Measurements from ENCODE around the gene CBX5. TPM values are rescaled to one million over a fixed set of nuclear protein-coding genes. Genes with fewer than 3 reads are reported as not detected.

CBX5 gene
- total RNA-seq, 2 experiments from 2014 or later, result 115 to 299 TPM

DNA sequence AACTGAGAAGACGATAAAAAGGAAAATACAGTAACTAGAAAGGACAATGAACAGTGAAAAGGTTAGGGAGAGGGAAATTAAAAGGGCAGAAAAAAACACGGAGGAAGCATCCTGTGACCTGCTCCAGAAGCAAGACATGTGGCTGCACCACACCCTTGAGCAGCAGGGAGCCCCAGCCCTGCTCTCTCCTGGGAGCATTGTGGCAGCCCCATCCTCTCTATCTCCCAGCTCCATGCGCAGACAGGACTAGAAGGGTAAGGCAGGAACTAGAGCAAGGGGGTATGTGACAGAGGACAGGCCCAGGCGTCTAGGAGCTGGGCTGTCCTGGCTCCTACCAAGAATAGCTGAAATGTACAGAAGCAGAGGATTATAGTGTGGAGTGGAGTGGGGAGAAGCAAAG, 52.5 kb downstream of the CBX5 start:
- Histone ChIP-seq H4K20me1 (ENCODE audit: insufficient read depth, low read length) (no peaks in the 10 kb centered on the region), H3K9me3 (ENCODE audit: low read length) (no peaks in the 10 kb centered on the region), H3K4me1 (ENCODE audit: insufficient read depth, low read length, poor library complexity, severe bottlenecking) (no peaks in the 10 kb centered on the region), H3K36me3 (ENCODE audit: insufficient read depth, low read length) (no peaks in the 10 kb centered on the region), H3K4me3 (ENCODE audit: low read depth, low read length, poor library complexity, severe bottlenecking) (no peak overlapping the region), H3K79me2 (ENCODE audit: insufficient read depth, low read depth, low read length) (no peaks in the 10 kb centered on the region), H3K9me2 (ENCODE audit: insufficient read depth, low read length) (no peaks in the 10 kb centered on the region), H2AFZ (ENCODE audit: low read length) (no peak overlapping the region), H3K4me2 (ENCODE audit: low read length) (no peak overlapping the region), H3K27ac (ENCODE audit: low read depth, low read length, poor library complexity, severe bottlenecking) (no peak overlapping the region)
- intact Hi-C loops (cut with micrococcal nuclease; ENCODE audit: unreplicated experiment), result no loop called here
- no peak for TF ChIP-seq EZH2phosphoT487 (IDR thresholded peaks at IDR 0.05; ENCODE audit: borderline replicate concordance, low read depth, low read length)
- TF ChIP-seq, protein P1, sequence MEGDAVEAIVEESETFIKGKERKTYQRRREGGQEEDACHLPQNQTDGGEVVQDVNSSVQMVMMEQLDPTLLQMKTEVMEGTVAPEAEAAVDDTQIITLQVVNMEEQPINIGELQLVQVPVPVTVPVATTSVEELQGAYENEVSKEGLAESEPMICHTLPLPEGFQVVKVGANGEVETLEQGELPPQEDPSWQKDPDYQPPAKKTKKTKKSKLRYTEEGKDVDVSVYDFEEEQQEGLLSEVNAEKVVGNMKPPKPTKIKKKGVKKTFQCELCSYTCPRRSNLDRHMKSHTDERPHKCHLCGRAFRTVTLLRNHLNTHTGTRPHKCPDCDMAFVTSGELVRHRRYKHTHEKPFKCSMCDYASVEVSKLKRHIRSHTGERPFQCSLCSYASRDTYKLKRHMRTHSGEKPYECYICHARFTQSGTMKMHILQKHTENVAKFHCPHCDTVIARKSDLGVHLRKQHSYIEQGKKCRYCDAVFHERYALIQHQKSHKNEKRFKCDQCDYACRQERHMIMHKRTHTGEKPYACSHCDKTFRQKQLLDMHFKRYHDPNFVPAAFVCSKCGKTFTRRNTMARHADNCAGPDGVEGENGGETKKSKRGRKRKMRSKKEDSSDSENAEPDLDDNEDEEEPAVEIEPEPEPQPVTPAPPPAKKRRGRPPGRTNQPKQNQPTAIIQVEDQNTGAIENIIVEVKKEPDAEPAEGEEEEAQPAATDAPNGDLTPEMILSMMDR (conservative IDR thresholded peaks at IDR 0.05; ENCODE audit: low read length), result no peak
- BruUV-seq (replicated peaks), result no TSS peak
- ChIA-PET CTCF (ENCODE audit: unreplicated experiment) (interaction anchor here (1.0 kb wide), 1 partner anchor 153 kb away, joined by 3 read pairs; no protein-coding TSS in a partner anchor), POLR2A (interaction anchor here (1.1 to 2.7 kb wide), 4 partner anchors 9 to 211 kb away, joined by 3 to 9 read pairs (median 3); no protein-coding TSS in a partner anchor)
- no peak for DNase-seq (ENCODE audit: low spot score)

DNA sequence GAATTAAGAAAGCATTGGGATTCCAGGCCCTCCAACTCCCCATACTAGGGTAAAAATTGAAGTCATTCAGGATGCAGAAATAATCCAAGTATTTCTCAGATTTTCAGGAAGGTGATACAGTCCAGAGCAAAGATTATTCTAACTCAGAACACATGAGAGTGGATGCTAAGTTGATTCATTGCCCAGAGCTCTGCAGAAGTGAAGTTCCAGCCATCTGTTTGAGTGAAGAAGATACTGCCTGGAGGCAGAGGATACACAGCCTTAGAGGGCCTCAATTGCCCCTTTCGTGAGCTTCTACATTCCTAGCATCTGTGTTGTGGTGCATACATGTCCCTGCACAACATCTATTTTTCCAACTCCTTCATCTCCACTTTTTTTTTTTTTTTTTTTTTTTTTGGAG, 54.3 kb downstream of the CBX5 start:
- no peak overlapping the region for H3K4me3 ChIP-seq (ENCODE audit: low read depth, low read length, poor library complexity, severe bottlenecking)
- H3K4me2 ChIP-seq (ENCODE audit: low read length), result no peak overlapping the region
- no peaks in the 10 kb centered on the region for H3K36me3 ChIP-seq (ENCODE audit: insufficient read depth, low read length)
- intact Hi-C loops (cut with micrococcal nuclease; ENCODE audit: unreplicated experiment), result no loop called here
- CTCF ChIA-PET (ENCODE audit: unreplicated experiment), result no interaction called here
- H3K4me1 ChIP-seq (ENCODE audit: insufficient read depth, low read length, poor library complexity, severe bottlenecking), result no peaks in the 10 kb centered on the region
- no peak for TF ChIP-seq EZH2phosphoT487 (IDR thresholded peaks at IDR 0.05; ENCODE audit: borderline replicate concordance, low read depth, low read length)
- TF ChIP-seq, protein P1 (conservative IDR thresholded peaks at IDR 0.05; ENCODE audit: low read length), result no peak
- POLR2A ChIA-PET, result interaction anchor here (0.6 kb wide), 1 partner anchor 171 kb away, joined by 4 read pairs; no protein-coding TSS in a partner anchor
- BruUV-seq (replicated peaks), result no TSS peak
- H3K9me2 ChIP-seq (ENCODE audit: insufficient read depth, low read length), result no peaks in the 10 kb centered on the region
- H3K9me3 ChIP-seq (ENCODE audit: low read length), result no peaks in the 10 kb centered on the region
- H3K79me2 ChIP-seq (ENCODE audit: insufficient read depth, low read depth, low read length), result no peaks in the 10 kb centered on the region
- no peaks in the 10 kb centered on the region for H4K20me1 ChIP-seq (ENCODE audit: insufficient read depth, low read length)
- no peak for DNase-seq (ENCODE audit: low spot score)
- H3K27ac ChIP-seq (ENCODE audit: low read depth, low read length, poor library complexity, severe bottlenecking), result no peak overlapping the region
- no peak overlapping the region for H2AFZ ChIP-seq (ENCODE audit: low read length)

DNA sequence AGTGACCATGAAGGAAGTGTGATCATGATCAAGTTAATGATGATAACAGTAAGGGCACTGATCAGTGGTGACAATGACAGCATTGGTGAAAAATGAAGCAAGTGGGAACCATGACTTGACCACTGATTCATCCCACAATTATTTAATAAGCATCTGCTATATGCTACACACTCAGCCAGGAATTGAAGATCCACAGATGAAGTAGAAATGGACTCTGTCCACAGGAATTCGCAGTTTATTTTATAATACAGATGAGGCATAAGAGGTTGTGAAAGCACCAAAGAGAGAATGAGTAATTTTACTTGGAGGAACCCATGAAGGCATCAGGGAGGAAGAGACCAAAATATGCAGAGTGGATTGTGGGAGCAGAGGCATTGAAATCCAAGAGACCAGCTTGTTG, 57.3 kb downstream of the CBX5 start:
- intact Hi-C loops (cut with micrococcal nuclease; ENCODE audit: unreplicated experiment), result no loop called here
- Histone ChIP-seq H2AFZ (ENCODE audit: low read length) (no peak overlapping the region), H3K4me1 (ENCODE audit: insufficient read depth, low read length, poor library complexity, severe bottlenecking) (peaks cover 22% of the 10 kb centered on the region), H3K27ac (ENCODE audit: low read depth, low read length, poor library complexity, severe bottlenecking) (no peak overlapping the region), H3K36me3 (ENCODE audit: insufficient read depth, low read length) (no peaks in the 10 kb centered on the region), H3K9me3 (ENCODE audit: low read length) (no peaks in the 10 kb centered on the region), H3K79me2 (ENCODE audit: insufficient read depth, low read depth, low read length) (no peaks in the 10 kb centered on the region), H3K4me2 (ENCODE audit: low read length) (no peak overlapping the region), H3K4me3 (ENCODE audit: low read depth, low read length, poor library complexity, severe bottlenecking) (no peak overlapping the region), H4K20me1 (ENCODE audit: insufficient read depth, low read length) (no peaks in the 10 kb centered on the region), H3K9me2 (ENCODE audit: insufficient read depth, low read length) (no peaks in the 10 kb centered on the region)
- no TSS peak for BruUV-seq (replicated peaks)
- DNase-seq (ENCODE audit: low spot score), result no peak
- POLR2A ChIA-PET, result interaction anchor here (0.9 kb wide), 1 partner anchor 38 kb away, joined by 4 read pairs; no protein-coding TSS in a partner anchor
- no peak for TF ChIP-seq EZH2phosphoT487 (IDR thresholded peaks at IDR 0.05; ENCODE audit: borderline replicate concordance, low read depth, low read length)
- TF ChIP-seq, protein P1 (conservative IDR thresholded peaks at IDR 0.05; ENCODE audit: low read length), result no peak
- CTCF ChIA-PET (ENCODE audit: unreplicated experiment), result interaction anchor here (1.0 kb wide), 1 partner anchor 139 kb away, joined by 3 read pairs; no protein-coding TSS in a partner anchor
